Hematopoietic multipotent progenitor cell treated with erythropoietin and hydrocortisone succinate and interleukin-3 and kit ligand, for 17 days (in vitro differentiated cells): ENCODE results near the gene AKAP1.

ENCODE experiments used
- DNase-seq: peaks from one replicate; pipeline ENCODE4 v3.0.0-alpha.2; 2015; ENCODE audit warnings: low spot score

AKAP1 gene

DNA sequence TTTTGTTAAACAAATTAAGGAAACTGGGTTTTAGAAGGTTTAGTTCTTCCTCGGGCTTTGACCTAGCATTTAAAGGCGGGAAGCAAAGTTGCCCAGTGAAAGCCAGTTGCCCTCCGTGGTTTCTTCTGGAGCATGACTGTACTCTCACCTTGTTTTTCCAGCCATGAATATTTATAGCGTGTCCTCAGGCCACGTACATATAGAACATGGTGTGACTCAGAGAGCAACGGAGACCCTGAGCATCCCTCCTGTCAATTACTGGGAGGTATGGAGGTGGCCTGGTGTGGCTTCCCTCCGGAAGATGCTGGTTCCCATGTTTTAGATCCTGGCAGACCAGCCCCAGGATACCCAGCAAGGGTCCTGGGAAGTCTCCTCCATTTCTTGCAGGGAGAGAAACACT lies 48.4 kb downstream of the AKAP1 start:
- no peak for DNase-seq

DNA sequence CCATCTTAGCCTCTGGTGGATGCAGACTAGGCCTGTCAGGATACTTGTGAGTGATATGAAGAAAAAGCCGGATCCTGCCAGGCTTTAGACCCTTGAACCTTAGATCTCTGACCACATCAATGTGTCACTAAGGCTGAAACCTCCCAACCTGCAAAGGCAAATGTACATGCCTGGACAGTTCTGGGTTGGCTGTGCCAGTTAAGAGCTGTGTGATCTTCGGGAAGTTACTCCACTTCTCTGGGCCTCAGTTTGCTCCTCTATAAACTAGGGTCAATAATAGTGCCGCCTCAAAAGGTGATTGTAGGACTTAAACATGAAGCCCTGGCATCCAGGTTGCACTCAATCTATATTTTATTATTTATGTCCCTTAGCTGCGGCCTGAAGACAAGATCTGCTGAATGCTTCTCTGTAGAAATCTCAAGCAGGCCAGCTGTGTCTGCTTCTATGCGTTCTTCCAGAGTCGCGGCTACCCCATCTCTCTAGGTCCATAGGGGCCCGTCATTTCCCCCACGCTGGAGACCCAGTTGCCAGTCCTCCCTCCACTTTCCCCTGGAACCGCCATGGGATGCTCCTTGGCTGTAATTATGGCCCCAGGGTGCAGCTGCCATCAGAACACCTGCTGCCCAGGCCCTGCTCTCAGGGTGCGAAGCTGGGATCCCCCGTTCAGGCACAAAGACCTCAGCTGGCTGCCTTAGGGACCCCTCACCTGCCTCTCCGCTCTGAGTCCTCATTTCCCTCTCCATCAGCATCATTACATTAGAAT lies 50.2 kb downstream of the AKAP1 start:
- no peak for DNase-seq

DNA sequence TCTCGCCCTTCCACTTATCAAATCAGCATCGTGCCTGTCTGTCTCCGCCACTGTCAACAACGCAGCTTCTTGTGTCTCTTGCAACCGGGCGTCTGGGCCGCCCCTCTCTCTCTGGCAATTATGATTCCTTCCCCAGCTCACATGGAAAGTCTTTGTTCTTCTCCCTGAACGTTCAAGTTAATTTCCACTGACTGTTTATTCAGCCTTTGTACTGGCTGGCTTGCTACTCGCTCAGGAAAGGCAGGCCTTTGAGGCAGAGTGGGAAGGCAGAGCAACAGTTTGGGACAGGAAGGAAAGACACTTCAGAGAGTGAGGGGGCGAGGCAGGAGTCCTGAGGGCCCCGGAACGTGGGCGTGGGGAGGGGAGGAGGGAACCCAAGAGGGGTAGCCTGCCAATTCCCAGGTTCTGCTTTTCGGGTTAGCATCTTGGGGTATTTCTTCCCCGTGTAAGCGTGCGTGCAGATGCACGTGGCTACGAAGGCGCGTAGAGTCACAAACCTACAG lies 50.8 kb downstream of the AKAP1 start:
- no peak for DNase-seq

DNA sequence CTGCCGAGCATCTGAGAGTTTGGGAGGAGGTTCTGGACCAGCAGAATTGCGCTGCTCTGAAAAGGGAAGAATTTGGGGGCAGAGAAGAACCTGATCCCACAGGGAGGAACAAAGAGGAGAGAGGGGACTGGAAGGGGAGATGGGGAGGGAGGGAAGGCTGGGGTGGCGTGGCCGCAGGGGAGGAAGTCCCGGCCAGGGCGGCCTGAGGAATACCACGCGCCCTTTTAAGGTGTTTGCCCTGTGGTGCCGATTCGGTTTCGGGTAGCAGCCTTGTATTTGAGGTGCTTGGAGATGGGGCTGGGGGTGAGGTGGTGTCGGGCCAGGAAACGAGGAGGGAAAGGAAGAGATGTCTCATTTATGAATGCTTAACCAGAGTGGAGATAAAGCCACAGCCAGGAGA lies 51.3 kb downstream of the AKAP1 start:
- DNase-seq: no peak

DNA sequence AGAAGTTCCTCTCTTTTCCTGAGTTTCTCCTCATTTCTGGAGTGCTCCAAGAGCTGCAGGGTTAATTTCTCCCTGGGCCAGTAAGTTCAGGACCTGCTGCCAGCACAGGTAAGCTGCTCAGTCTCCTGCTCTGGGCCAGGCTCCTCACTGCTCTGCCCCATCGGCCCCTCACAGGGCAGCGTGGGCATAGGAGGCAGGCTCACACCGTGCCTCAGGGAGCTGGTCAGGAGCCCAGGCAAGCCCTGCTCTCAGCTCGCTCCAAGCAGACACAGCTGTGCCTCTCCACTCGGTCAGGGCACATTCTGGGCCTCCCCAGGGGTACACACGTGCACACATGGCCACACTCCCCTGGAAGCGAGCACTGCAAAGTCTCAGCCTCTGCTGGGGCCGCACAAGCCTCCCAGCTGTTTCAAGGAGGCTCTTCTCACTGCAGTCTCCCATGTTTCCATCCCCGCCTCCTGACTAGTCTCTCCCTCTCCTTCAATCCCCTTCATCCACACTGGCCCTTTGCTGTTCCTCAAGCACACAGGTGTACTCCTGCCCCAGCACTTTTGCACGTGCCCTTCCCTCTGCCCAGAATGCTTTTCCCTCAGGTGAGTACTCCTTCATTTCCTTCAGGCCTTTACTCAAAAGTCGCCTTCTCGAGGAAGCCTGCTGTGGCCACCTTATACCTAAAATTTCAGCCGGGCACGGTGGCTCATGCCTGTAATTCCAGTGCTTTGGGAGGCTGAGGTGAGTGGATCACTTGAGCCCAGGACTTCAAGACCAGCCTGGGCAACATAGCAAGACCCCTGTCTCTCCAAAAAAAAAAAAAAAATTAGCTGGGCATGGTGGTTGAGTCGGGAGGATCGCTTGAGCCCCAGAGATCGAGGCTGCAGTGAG lies 53.2 kb downstream of the AKAP1 start:
- no peak for DNase-seq

DNA sequence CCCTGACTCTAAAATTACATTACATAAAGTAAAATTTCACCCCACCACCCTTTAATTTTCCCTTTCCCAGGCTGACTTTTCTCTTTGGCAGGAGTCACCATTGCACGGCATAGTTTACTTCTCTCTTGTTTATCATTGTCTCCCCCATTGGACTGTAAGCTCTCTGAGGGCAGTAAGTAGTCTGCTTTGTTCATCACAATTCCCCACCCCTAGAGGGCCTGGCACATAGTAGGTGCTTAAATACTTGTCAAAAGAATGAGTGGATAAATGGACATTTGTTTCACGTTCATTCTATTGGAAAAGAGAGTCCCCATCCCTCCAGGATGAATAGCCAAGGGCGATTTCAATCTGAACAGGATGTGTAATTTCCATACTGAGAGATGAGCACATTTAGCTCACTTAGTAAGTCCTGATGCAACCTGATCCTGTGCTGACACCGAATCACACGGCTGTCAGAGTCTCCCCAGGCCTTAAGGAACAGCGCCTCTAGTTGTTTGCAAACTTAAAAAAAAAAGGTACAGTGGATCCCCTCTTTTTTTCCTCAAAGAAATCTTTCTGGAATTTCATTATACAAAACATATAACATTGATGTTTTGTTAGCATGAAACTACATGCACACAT lies 54.0 kb downstream of the AKAP1 start:
- DNase-seq: no peak

DNA sequence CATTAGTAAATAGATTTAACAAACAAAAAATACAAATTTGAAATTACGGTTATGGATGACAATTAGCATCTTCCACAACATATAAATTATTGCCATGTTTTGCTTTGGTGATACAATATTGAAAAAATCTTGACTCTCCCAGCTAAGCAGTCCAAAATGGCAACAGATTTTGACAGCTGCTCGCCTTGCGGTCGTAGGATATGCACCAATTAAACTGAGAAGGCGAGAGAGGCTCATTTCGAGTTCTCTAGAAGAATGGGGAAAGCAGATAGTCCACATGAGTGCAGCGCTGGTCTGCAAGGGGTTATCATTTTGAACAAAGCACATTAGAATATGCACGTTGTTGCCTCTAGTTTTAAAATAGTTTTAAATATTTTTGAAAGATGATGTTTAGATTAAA lies 55.3 kb downstream of the AKAP1 start:
- no peak for DNase-seq

DNA sequence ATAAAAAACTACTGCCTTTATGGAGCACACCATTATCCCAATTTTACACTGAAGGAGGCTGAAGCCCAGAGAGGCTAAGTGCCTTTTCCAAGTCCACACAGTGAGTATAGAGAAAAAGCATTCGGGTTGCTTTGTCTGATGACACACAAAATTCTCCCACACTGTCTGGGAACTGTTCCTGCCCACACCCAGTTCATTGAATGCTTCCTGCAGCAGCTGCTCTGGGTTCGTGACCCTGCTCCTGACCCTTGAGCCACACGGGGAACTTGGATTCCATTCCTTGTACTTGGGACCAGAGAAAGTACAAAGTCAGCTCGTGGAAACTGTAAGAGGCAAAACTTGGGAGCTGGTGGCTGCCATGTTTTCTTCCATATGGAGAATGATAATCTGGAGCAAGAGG lies 57.9 kb downstream of the AKAP1 start:
- no peak for DNase-seq

DNA sequence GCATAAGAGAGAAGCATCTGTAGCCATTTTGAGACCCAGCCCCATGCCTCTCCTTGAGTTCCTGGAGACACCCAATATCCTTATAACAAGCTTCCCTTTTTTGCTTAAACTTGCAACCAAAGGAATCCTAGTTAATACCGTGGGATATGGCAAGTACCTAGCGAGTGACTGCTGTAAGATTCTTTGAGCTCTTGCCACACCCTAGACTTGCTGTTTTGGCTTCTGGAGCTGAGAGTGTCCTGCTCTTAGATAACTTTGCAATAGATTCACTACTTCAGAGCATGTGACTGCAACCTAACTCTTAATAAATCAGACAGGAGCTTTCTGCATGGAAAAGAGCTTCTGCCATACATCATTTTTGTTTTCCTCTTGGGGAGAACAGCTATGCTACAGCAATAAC lies 58.3 kb downstream of the AKAP1 start:
- DNase-seq: no peak

DNA sequence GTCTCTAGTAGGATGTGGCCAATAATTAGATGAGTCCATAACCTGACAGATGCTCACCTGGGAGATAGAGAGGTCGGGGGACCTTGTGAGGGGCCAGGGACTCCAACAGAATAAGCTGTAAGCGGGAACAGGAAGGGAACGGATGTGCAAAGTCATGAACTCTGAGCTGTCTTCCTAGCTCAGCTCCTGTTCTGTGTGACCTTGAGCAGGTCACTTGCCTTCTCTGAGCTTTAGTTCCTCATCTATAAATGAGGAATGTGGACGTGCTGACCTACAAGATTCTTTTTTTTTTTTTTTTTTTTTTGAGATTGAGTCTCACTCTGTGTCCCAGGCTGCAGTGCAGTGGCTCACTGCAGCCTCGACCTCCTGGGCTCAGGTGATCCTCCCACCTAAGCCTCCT lies 58.9 kb downstream of the AKAP1 start:
- no peak for DNase-seq

DNA sequence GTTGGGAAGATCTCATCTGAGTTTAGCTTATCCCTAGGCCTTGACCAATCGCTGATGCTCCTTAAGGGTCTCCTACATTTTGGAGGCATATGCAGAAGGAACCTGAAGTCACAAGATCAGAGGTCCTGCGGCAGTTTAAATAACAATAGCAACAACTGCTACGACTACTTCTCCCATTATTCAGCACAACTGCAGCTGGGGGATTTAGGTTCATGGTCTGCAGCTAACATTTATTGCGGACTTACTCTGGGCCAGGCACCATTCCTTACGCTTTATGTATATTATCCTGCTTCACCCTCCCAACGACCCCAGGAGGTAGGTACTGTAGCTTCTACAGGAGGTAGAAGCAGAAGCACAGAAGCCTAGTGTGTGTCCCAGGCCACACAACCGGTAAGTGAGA lies 59.5 kb downstream of the AKAP1 start:
- no peak for DNase-seq

DNA sequence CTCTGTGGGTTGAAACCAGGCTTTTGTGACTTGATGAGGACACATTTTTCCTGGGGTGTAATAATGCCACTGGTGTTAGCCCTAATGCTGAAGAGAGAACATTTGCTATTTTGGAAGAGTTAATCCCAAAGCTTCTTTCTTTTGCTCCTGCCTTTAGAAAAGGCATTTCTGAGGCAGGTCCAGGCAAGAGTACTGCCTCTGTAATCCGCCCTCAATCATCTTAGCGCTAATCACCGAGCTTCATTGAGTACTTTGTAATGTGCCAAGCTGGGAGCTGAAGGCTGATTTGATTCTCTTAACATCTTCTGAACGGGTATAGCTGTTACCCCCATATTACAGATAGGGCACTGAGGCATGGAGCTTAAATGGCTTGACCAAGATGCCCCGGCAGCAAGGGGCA lies 60.3 kb downstream of the AKAP1 start:
- no peak for DNase-seq

DNA sequence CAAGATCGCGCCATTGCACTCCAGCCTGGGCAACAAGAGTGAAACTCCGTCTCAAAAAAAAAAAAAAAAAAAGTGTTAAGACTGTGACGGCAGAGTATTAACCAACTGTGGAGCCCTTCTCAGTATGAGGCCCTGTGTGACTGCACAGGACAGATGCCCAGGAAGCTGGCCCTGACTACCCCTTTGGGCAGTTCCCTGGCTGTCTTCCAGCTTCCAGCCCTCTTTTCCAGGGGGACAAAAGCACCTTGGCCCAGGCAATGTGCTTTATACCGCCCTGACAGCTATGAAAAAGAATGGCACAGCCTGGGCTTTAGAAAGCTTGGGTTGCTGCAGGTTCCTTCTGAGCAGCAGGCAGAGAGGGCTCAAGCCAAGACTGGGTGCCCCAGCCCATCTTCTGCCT lies 61.2 kb downstream of the AKAP1 start:
- DNase-seq: no peak

DNA sequence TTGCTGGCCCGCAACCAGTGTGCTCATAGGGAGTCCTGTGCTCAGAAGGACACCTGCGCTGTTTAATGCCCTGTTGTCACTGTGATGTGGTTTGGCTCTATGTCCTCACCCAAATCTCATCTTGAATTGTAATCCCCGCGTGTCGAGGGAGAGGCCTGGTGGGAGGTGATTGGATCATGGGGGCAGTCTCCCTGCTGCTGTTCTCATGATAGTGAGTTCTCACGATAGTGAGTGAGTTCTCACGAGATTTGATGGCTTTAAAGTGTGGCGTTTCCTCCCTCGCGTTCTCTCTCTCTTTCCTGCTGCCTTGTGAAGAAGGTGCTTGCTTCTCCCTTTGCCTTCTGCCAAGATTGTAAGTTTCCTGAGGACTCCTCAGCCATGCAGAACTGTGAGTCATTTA lies 66.8 kb downstream of the AKAP1 start:
- no peak for DNase-seq

DNA sequence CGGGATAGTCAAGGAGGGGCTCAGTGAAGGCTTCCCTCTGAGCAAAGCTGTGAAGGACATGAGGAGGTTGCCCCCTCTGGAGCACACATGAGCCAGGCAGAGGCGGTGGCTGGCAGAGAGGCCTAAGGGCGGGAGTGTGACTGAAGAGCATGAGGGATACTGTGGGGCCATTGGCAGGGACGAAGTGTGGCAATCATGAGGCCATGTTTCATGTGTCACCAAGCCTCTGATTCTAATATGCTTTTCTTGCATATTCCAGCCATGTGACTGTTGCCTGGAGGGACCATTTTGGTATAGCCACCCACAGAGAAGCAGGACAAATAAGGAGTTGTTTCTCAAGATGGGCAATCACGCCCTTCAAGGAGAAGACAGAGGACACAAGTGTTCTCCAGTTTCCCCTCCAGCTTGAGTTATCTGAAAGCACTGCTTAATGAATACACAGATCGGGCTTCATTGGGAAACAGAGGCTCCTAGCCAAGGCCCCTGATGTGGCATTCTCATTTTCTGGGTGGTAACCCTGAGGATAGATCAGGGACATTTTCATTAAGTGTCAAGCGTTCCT lies 68.0 kb downstream of the AKAP1 start:
- no peak for DNase-seq

DNA sequence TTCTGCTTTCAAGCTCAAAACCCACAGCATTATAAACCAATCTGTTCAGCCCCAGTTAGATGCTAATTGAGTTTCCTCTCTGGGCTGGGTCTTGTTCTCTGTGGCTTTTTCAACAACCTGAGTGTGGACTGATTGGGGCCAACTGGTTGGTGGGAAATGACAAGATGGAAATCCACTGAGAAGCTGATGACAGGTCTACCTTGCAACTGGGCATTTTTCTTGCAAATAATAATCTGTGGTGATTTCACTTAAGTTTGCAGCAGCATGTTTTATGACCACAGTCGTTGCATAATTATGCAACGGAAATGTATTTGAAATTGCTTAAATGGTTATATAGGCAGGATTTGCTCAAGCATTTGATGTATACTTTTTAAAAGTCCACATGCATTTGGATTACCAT lies 69.9 kb downstream of the AKAP1 start:
- DNase-seq: no peak

DNA sequence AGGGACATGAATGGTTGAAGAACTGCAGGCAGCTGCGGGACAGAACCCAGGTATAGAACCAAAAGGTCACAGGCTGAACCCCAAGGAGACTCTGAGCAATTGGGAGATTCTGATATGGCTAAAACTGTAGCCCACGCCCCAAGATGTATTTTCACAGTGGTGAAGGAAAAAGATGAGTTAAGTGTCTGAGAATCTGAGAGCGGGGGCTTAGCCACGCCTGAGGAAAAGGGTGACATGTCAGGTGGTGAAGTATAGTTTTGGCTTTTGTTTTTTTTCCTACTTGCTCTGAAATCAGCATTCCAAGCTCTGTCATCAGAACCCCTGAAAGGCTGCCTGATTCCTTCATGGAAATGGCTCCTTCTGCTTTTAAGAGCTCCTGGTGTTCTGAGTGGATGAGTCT lies 73.3 kb downstream of the AKAP1 start:
- DNase-seq: no peak

DNA sequence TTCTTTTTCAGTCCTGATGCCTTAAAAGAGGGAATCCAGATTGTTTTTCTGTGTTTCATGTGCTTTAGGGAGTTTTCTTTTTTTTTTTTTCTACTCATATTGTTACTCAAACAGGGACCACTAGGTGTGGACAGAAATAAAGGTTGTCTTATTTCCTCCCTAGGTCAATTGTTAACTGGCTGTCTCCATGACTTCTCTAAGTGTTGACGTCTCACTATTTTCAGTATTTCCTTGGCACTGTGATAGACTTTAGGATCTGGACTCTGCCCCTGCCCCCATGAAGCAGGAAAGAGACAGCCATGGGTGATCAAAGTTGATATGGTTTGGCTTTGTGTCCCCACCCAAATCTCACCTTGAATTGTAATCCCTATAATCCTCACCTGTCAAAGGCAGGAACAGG lies 73.7 kb downstream of the AKAP1 start:
- DNase-seq: no peak

DNA sequence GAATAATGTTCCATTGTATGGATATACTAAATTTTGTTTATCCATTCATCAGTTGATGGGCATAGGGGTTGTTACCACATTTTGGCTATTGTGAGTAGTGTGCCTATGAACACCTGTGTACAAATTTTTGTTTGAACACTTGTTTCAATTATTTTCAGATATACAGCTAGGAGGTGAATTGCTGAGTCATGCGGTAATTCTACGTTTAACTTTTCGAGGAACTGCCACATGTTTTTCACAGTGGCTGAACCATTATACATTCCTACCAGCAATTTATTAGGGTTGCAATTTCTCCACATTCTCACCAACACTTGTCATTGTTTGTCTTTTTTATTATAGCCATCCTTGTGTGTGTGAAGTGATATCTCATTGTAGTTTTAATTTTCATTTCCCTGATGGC lies 75.6 kb downstream of the AKAP1 start:
- DNase-seq: no peak

DNA sequence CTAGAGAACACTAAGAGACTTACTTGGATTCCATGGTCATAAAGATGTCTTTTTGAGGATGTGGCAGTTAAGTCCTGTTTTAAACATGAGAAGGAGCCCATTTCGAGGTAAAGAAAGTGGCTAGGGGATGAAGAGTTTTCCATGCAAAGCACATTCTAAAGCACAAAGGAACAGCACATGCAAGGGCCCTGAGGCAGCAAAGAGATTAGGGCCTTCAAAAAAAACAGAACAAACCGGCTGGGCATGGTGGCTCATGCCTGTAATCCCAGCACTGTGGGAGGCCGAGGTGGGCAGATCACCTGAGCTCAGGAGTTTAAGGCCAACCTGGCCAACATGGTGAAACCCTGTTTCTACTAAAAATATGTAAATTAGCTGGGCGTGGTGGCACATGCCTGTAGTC lies 79.8 kb downstream of the AKAP1 start:
- DNase-seq: no peak

DNA sequence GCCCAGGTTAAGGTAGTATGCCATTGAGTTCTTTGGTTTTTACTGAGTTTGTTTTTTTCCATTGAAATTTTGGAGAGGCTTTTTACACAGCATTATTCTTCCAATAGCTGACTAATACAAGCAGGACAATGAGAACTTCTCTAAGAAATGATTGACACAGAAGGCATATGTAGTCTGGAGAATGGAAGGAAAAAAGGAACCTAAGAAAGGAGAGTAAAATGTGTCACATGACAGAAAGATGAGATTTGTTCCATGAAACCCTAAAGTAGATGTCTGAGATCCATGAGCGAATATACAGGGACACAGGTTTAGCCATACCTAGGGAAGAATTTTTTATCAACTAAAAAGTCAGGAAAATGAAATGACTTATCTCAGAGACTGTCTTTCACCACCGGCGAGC lies 80.7 kb downstream of the AKAP1 start:
- DNase-seq: no peak

DNA sequence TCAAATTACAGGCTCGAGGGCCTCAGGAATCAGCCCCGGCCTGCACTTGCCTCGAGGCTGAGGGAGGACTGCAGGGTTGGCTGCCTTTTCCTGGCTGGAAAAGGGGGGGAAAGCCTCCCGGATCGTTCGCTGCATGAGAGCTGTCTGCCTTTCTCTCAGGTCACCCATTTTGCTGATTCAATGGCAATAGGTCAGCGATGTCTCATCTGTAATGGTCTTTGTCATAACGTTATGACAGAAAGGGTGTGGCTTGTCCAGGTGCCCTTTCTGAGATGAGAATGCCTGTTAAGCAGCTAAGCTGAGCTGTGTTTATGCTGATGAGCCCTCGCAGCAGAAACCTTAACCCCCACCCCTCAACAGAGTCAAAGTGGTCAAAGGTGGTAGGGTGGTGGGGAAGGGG lies 81.8 kb downstream of the AKAP1 start:
- DNase-seq: no peak

DNA sequence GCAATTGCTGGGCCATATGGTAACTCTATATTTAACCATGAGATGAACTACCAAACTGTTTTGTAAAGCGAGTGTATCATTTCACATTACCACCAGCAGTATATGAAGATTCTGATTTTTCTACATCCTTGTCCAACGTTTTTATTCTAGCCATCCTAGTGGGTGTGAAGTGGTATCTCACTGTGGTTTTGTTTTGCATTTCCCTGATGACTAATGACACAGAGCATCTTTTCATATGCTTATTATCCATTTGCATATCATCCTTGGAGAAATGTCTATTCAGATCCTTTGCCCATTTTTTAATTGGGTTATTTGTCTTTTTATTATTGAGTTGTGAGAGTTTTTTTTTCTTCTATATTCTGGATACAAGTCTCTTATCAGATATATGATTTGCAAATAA lies 83.6 kb downstream of the AKAP1 start:
- no peak for DNase-seq
